ENCODE measurements around the gene DCANP1. TPM values are rescaled to one million over a fixed set of nuclear protein-coding genes. Genes with fewer than 3 reads are reported as not detected.

The DCANP1 gene
- total RNA-seq, 4 donors from 2014 or later = not detected

DNA sequence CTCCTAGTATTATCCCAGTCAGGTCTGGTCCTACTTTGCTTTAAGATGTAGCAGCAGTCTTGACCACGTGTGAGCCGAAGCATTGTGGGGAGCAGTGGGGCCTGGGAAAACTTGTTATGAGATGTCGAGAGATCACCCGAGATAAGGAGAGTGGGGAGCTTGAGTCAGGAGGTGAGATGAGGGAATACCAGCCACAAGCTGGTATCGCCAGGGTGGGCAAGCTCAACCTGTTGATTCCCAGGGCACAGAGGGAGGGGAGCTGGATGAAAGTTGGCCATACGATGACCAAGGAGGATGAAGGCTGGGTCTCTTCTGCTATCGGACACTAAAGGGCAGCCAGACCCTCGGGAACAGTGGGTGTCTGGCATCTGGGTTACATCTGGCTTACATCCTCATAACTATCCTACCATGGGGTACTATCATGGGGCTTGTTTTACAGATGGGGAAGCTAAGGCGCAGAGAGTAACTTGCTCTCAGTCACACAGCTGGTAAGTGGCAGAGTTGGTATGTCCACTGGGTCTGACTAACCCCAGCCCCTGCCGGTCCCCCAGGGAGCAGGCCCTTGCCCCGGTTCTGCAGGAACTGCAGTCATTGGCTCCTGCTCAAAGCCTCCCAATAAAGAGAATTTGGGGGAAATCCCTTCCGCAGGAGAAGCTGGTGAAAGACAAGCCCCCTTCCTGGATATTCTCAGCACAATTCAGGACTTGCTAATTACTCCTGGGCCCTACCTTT is 18.4 kb upstream of the DCANP1 start:
- peaks cover 0 to 4% of the 10 kb centered on the region in 2 donors for H3K4me1 ChIP-seq
- H3K9me3 ChIP-seq = no peaks in the 10 kb centered on the region
- peaks cover 0 to 18% (median 0%) of the 10 kb centered on the region in 3 donors for H3K27me3 ChIP-seq
- ATAC-seq (no peak), DNase-seq (no peak)
- intact Hi-C loops (cut with DNase I; ENCODE audit: low total_unique reads) = loop anchor here (1.0 to 10.0 kb wide), 3 partner anchors 87 to 369 kb away; partner anchors contain the start of gene SLC25A48
- H3K4me3 ChIP-seq = no peak overlapping the region
- no peaks in the 10 kb centered on the region for H3K36me3 ChIP-seq
- in situ Hi-C loops (cut with MboI; ENCODE audit: low sequenced_read_pairs in 4 of 4) = loop anchor here in 3 of 4 donors (5.0 to 25.0 kb wide), 2 partner anchors 87 to 372 kb away; partner anchors contain the start of gene SLC25A48 (in 3 of the 3)
- TF ChIP-seq, protein P1, sequence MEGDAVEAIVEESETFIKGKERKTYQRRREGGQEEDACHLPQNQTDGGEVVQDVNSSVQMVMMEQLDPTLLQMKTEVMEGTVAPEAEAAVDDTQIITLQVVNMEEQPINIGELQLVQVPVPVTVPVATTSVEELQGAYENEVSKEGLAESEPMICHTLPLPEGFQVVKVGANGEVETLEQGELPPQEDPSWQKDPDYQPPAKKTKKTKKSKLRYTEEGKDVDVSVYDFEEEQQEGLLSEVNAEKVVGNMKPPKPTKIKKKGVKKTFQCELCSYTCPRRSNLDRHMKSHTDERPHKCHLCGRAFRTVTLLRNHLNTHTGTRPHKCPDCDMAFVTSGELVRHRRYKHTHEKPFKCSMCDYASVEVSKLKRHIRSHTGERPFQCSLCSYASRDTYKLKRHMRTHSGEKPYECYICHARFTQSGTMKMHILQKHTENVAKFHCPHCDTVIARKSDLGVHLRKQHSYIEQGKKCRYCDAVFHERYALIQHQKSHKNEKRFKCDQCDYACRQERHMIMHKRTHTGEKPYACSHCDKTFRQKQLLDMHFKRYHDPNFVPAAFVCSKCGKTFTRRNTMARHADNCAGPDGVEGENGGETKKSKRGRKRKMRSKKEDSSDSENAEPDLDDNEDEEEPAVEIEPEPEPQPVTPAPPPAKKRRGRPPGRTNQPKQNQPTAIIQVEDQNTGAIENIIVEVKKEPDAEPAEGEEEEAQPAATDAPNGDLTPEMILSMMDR (IDR thresholded peaks at IDR 0.05 in 4 of 5, conservative IDR thresholded peaks at IDR 0.05 in 1 of 5) = no peak
- TF ChIP-seq POLR2A (IDR thresholded peaks at IDR 0.05) = no peak
- no peak overlapping the region for H3K27ac ChIP-seq

DNA sequence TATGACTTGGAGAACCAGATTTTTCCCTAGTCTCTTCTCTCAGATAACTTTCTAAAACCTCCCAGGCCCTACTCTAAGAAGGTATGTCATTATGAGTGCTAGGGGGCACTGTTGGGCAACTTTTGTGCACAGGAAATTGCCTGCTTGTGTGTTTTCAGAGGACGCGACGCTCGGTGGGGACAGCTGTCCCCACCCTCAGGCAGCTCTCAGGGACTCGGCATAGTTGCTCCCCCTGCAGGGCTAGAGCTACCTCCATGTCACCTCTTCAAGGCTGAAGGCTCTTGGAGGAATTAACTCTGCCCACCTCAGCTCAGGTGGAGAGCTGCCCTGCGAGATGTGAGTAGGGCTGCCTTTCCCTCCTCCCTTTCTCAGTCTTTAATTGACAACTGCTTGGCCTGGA is 15.2 kb upstream of the DCANP1 start:
- DNase-seq (no peak), ATAC-seq (no peak)
- in situ Hi-C loops (cut with MboI; ENCODE audit: low sequenced_read_pairs in 4 of 4) (loop anchor here (5.0 to 25.0 kb wide), 3 partner anchors 90 to 375 kb away; partner anchors contain the start of gene SLC25A48 (in 3 of the 4)), intact Hi-C loops (cut with DNase I; ENCODE audit: low total_unique reads) (loop anchor here (10.0 kb wide), 1 partner anchor 372 kb away; the partner anchor contains the start of gene SLC25A48)
- Histone ChIP-seq H3K9me3 (no peaks in the 10 kb centered on the region), H3K4me1 (peaks cover 0 to 4% of the 10 kb centered on the region in 2 donors), H3K4me3 (no peak overlapping the region), H3K27ac (no peak overlapping the region), H3K36me3 (no peaks in the 10 kb centered on the region), H3K27me3 (peaks cover 0 to 8% (median 0%) of the 10 kb centered on the region in 3 donors)
- TF ChIP-seq, protein P1 (IDR thresholded peaks at IDR 0.05 in 4 of 5, conservative IDR thresholded peaks at IDR 0.05 in 1 of 5) = peak in 2 of 5 experiments; percentile 7 to 24
- no peak for TF ChIP-seq POLR2A (IDR thresholded peaks at IDR 0.05)

DNA sequence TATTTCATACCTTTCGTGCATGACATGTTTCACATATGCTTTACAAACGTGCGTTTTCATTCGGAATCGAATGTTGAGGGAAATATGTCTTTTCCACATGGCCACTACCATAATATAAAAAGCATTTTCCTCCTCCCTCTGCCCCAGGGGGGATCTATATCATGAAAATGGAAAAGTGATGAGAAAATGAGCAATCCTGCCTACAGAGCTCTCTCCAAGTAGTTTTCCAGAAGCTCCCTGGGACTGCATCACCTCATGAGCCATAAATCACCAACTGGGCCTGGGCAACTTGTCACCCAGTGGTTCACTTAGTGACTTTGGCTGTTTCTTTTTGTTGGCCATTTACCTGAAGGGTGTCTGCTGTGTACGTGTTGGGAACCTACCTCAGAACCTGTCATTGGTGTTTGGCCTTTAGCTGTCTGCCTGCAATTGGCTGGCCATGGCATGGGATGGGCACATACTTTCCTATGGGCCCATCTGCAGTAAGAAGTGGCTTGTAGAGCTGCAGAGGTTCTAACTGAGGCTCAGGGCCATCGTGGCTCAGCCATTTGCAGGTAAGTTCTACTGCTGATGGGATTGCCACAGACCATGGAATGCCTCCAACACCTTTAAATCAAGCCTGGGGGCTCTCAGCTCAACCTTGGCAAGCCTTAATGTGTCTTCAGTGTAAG is 14.5 kb upstream of the DCANP1 start:
- Histone ChIP-seq H3K4me1 (peaks cover 0 to 4% of the 10 kb centered on the region in 2 donors), H3K36me3 (no peaks in the 10 kb centered on the region), H3K27me3 (peaks cover 0 to 8% (median 0%) of the 10 kb centered on the region in 3 donors), H3K4me3 (no peak overlapping the region), H3K27ac (no peak overlapping the region), H3K9me3 (no peaks in the 10 kb centered on the region)
- intact Hi-C loops (cut with DNase I; ENCODE audit: low total_unique reads) (loop anchor here (10.0 kb wide), 1 partner anchor 373 kb away; the partner anchor contains the start of gene SLC25A48), in situ Hi-C loops (cut with MboI; ENCODE audit: low sequenced_read_pairs in 4 of 4) (loop anchor here (5.0 to 25.0 kb wide), 3 partner anchors 91 to 376 kb away; partner anchors contain the start of gene SLC25A48 (in 3 of the 4))
- TF ChIP-seq, protein P1 (IDR thresholded peaks at IDR 0.05 in 4 of 5, conservative IDR thresholded peaks at IDR 0.05 in 1 of 5) = no peak
- TF ChIP-seq POLR2A (IDR thresholded peaks at IDR 0.05) = no peak
- no peak for ATAC-seq
- DNase-seq = no peak

DNA sequence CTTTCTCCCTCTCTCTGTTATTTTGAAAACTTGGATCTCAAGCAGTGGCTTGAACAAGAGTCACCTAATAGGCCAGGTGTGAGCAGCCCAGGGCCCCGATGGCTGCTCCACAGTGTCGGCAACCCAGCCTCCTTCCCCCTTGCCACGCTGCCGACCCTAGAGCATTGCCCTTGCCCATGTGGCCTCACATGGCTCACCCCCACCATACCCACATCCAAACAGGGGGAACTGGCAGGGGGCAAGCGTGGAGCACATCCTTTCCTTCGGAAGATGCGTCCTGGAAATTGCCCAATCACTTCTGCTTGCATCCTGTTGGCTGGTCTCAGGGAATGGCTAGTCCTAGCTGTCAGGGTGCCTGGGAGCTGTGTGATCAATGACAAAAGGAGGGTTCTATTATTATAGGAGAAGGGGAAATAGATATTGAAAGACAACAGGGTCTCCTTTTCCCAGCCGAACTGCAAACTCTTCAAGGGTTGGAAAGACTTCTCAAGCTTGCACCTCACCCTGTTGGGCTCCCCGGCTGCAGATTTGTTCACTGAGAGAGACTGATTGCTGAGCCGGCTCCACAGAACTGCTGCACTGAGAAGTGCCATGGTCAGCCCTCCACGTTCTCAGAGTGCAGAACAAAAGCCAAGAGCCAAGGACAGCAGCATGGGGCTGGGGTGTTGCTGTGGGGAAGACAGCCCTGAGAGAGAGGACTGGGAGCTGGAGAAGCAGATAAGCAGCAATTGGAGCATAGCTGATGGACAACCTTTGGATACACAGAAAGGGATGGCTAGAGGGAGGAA is 13.3 kb upstream of the DCANP1 start:
- no peak for ATAC-seq
- H3K4me3 ChIP-seq = no peak overlapping the region
- H3K36me3 ChIP-seq = no peaks in the 10 kb centered on the region
- in situ Hi-C loops (cut with MboI; ENCODE audit: low sequenced_read_pairs in 4 of 4) (loop anchor here (5.0 to 25.0 kb wide), 3 partner anchors 92 to 377 kb away; partner anchors contain the start of gene SLC25A48 (in 3 of the 4)), intact Hi-C loops (cut with DNase I; ENCODE audit: low total_unique reads) (loop anchor here (10.0 kb wide), 1 partner anchor 374 kb away; the partner anchor contains the start of gene SLC25A48)
- TF ChIP-seq POLR2A (IDR thresholded peaks at IDR 0.05) = no peak
- TF ChIP-seq, protein P1 (IDR thresholded peaks at IDR 0.05 in 4 of 5, conservative IDR thresholded peaks at IDR 0.05 in 1 of 5) = no peak
- H3K27me3 ChIP-seq = peaks cover 0 to 3% (median 0%) of the 10 kb centered on the region in 3 donors
- no peak overlapping the region for H3K27ac ChIP-seq
- no peaks in the 10 kb centered on the region for H3K9me3 ChIP-seq
- no peak for DNase-seq
- no peaks in the 10 kb centered on the region for H3K4me1 ChIP-seq
